ENCODE measurements around the gene CTDP1. TPM values are rescaled to one million over a fixed set of nuclear protein-coding genes. Genes with fewer than 3 reads are reported as not detected.
"Not testable (repeated sequence)": the region's sequence is repeated elsewhere in the genome, so short reads cannot be mapped to it uniquely, and the experiment has no call there.

Gene CTDP1
- total and polyA plus RNA-seq, 7 experiments from 2014 or later, result 11.6 to 75.3 (median 41.2) TPM

DNA sequence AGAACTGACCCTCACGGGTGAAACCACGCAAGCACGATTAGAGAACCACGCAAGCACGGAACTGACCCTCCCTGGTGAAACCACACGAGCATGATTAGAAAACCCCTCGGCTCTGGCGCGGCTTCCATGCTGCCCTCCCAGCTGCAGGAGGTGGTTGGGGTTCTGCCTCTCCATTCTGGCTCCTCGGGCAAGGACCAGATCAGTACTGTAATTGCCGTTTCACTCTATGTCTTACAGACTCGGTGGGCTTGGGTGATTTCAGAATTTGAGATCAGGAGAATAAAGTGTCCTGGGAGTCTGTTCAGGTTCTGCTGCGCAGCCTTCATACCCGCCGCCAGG, 59.8 kb downstream of the CTDP1 start:
- Histone ChIP-seq H3K4me3 (ENCODE audit: low read length) (no peak overlapping the region), H3K27me3 (ENCODE audit: control insufficient read depth in 2 of 2, insufficient read depth in 2 of 2, low read length in 2 of 2) (no peaks in the 10 kb centered on the region), H3K4me1 (ENCODE audit: control insufficient read depth in 2 of 2, insufficient read depth in 2 of 2, low read length in 2 of 2) (no peaks in the 10 kb centered on the region), H3K36me3 (ENCODE audit: control insufficient read depth in 2 of 3, insufficient read depth in 3 of 3, low read length in 3 of 3) (peaks cover 0 to 93% (median 13%) of the 10 kb centered on the region in 3 experiments), H3K9me3 (ENCODE audit: control insufficient read depth in 2 of 3, low read length in 3 of 3) (no peaks in the 10 kb centered on the region), H3K27ac (ENCODE audit: low read depth, low read length) (no peak overlapping the region)
- DNase-seq (no peak), ATAC-seq (no peak)
- intact Hi-C loops (cut with micrococcal nuclease), result no loop called here
- no peak overlapping the region for H3K4me3 Mint-ChIP-seq
- no peaks in the 10 kb centered on the region for H3K27me3 Mint-ChIP-seq
- no peak overlapping the region for H3K27ac Mint-ChIP-seq
- peaks cover 0 to 27% (median 1%) of the 10 kb centered on the region in 11 donors for H3K9me3 Mint-ChIP-seq
- ChIA-PET CTCF (no interaction called here), POLR2A (no interaction called here)
- peaks cover 0 to 4% (median 0%) of the 10 kb centered on the region in 7 donors for H3K4me1 Mint-ChIP-seq
- peaks cover 14 to 91% (median 58%) of the 10 kb centered on the region in 5 donors for H3K36me3 Mint-ChIP-seq

DNA sequence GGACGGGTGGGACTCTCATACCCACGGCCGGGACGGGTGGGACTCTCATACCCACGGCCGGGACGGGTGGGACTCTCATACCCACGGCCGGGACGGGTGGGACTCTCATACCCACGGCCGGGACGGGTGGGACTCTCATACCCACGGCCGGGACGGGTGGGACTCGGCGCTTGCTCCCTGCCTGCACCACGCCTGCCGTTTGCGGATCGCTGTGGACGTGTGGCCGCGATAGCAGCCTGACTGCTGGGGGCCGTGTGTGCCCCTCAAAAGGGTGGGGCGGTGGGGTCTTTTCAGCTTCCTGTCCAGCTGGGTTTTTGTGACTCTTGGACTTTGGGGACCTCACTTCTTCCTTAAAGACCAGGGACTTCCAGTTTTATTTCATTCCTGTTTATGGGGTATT, 60.4 kb downstream of the CTDP1 start:
- H3K36me3 ChIP-seq (ENCODE audit: control insufficient read depth in 2 of 3, insufficient read depth in 3 of 3, low read length in 3 of 3), result peaks cover 0 to 91% (median 13%) of the 10 kb centered on the region in 3 experiments
- H3K4me3 ChIP-seq (ENCODE audit: low read length); CTCF ChIA-PET; intact Hi-C loops (cut with micrococcal nuclease); H3K9me3 ChIP-seq (ENCODE audit: control insufficient read depth in 2 of 3, low read length in 3 of 3); DNase-seq; H3K27me3 ChIP-seq (ENCODE audit: control insufficient read depth in 2 of 2, insufficient read depth in 2 of 2, low read length in 2 of 2); H3K27ac ChIP-seq (ENCODE audit: low read depth, low read length); H3K4me1 Mint-ChIP-seq; H3K4me1 ChIP-seq (ENCODE audit: control insufficient read depth in 2 of 2, insufficient read depth in 2 of 2, low read length in 2 of 2); ATAC-seq; H3K27ac Mint-ChIP-seq; H3K27me3 Mint-ChIP-seq; POLR2A ChIA-PET; H3K4me3 Mint-ChIP-seq: not testable (repeated sequence)
- Mint-ChIP-seq H3K36me3 (peaks cover 16 to 90% (median 56%) of the 10 kb centered on the region in 5 donors), H3K9me3 (peaks cover 0 to 32% (median 1%) of the 10 kb centered on the region in 11 donors)

DNA sequence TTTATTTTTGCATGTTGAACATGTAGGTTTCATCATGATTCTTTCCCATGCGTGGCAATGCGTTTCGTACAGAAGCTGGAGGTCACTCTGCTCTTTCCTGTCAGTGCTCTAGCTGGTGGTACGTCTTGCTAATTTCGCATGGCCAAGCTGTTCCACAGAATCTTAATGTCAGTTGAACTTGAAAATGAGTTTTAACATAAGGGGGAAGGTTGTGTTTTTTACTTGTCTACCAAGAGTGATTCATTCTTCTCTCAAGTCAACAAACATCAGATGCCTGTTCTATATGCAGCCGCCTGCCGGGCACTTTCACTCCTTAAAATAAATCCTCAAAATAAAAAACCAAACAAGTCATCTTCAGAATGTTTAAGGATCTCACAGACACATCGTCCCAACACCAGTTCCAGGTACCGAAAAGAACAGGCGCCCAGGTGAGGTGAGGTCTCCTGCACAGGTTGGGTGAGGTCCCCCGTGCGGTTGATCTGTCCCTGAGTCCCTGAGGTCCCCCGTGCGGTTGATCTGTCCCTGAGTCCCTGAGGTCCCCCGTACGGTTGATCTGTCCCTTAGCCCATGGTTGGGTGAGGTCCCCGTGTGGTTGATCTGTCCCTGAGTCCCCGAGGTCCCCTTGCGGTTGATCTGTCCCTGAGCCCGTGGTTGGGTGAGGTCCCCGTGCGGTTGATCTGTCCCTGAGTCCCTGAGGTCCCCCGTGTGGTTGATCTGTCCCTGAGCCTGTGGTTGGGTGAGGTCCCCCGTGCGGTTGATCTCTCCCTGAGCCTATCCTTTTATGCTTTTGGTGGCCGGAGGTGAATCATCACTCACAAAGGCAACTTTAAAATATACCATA, 61.1 kb downstream of the CTDP1 start:
- H3K4me3 Mint-ChIP-seq, result no peak overlapping the region
- POLR2A ChIA-PET, result no interaction called here
- ATAC-seq, result no peak

DNA sequence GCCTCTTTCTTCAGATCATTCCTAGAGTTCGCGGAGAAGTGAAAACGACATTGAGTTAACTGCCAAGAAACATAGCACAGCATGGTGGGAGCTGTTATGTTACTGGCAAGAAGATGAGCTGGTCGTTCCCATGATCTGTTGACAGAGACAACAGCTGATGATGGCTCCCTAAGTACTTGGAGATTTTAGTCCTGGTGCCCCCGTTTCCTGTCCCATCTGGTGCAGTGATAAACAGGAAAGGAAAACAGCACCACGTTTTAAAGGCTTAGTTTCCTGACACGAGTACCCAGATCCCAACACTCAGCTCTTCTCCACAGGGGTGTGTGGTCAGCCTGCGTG, 61.7 kb downstream of the CTDP1 start:
- ChIA-PET CTCF (no interaction called here), POLR2A (no interaction called here)
- Histone ChIP-seq H3K4me3 (ENCODE audit: low read length) (no peak overlapping the region), H3K27ac (ENCODE audit: low read depth, low read length) (no peak overlapping the region), H3K36me3 (ENCODE audit: control insufficient read depth in 2 of 3, insufficient read depth in 3 of 3, low read length in 3 of 3) (peaks cover 0 to 78% (median 13%) of the 10 kb centered on the region in 3 experiments), H3K9me3 (ENCODE audit: control insufficient read depth in 2 of 3, low read length in 3 of 3) (no peaks in the 10 kb centered on the region), H3K4me1 (ENCODE audit: control insufficient read depth in 2 of 2, insufficient read depth in 2 of 2, low read length in 2 of 2) (no peaks in the 10 kb centered on the region), H3K27me3 (ENCODE audit: control insufficient read depth in 2 of 2, insufficient read depth in 2 of 2, low read length in 2 of 2) (no peaks in the 10 kb centered on the region)
- DNase-seq (no peak), ATAC-seq (no peak)
- peak overlapping the region in 1 of 9 donors; percentile 28 for H3K27ac Mint-ChIP-seq
- no peaks in the 10 kb centered on the region for H3K27me3 Mint-ChIP-seq
- no peak overlapping the region for H3K4me3 Mint-ChIP-seq
- H3K36me3 Mint-ChIP-seq, result peaks cover 16 to 81% (median 53%) of the 10 kb centered on the region in 5 donors
- peaks cover 0 to 32% (median 3%) of the 10 kb centered on the region in 11 donors for H3K9me3 Mint-ChIP-seq
- peaks cover 0 to 5% (median 0%) of the 10 kb centered on the region in 7 donors for H3K4me1 Mint-ChIP-seq
- intact Hi-C loops (cut with micrococcal nuclease), result no loop called here

More for the DNA sequence above, 61.1 kb downstream of the CTDP1 start:
- H3K27me3 Mint-ChIP-seq, result no peaks in the 10 kb centered on the region
- H3K4me1 Mint-ChIP-seq, result peaks cover 0 to 5% (median 0%) of the 10 kb centered on the region in 7 donors
- Histone ChIP-seq H3K36me3 (ENCODE audit: control insufficient read depth in 2 of 3, insufficient read depth in 3 of 3, low read length in 3 of 3) (peaks cover 0 to 84% (median 13%) of the 10 kb centered on the region in 3 experiments), H3K27me3 (ENCODE audit: control insufficient read depth in 2 of 2, insufficient read depth in 2 of 2, low read length in 2 of 2) (no peaks in the 10 kb centered on the region), H3K9me3 (ENCODE audit: control insufficient read depth in 2 of 3, low read length in 3 of 3) (no peaks in the 10 kb centered on the region), H3K4me3 (ENCODE audit: low read length) (no peak overlapping the region), H3K27ac (ENCODE audit: low read depth, low read length) (no peak overlapping the region), H3K4me1 (ENCODE audit: control insufficient read depth in 2 of 2, insufficient read depth in 2 of 2, low read length in 2 of 2) (no peaks in the 10 kb centered on the region)
- CTCF ChIA-PET, result no interaction called here
- H3K9me3 Mint-ChIP-seq, result peaks cover 0 to 32% (median 2%) of the 10 kb centered on the region in 11 donors
- H3K36me3 Mint-ChIP-seq, result peaks cover 16 to 84% (median 55%) of the 10 kb centered on the region in 5 donors
- H3K27ac Mint-ChIP-seq, result no peak overlapping the region
- no peak for DNase-seq
- intact Hi-C loops (cut with micrococcal nuclease), result no loop called here

DNA sequence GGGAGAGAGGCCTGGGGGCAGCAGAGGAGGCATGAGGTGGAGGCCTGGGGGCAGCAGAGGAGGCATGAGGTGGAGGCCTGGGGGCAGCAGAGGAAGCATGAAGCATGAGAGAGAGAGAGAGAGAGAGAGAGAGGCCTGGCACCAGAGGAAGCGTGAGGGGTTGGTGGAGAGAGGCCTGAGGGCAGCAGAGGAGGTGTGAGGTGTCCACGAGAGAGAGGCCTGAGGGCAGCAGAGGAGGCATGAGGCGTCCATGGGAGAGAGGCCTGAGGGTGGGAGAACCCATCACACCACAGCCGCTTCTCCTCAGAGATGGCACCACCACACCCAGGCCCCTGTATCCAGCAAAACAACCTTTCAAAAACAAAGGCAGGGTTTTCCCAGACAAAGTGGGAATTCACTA, 62.5 kb downstream of the CTDP1 start:
- H3K36me3 Mint-ChIP-seq, result peaks cover 16 to 76% (median 52%) of the 10 kb centered on the region in 5 donors

DNA sequence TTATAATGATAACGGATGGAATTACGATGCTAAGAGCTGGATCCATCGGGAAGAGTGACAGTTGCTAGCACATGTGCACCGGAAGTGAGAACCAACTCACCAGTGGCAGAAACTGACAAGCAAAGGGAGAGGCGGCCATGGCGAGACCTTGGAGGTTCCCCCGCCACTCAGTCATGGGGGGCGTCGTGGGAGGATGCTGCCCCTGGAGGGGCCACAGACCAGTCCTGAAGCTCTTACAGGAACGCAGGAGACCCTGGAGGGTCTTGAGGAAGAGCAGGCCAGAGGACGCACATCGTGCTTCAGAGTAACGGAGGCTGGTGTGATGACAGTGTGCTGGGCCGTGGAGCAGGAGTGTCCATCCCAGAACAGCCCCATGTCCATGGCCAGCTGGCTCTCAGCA, 65.0 kb downstream of the CTDP1 start:
- no peak for DNase-seq
- CTCF ChIA-PET, result no interaction called here
- no peaks in the 10 kb centered on the region for H3K9me3 ChIP-seq (ENCODE audit: control insufficient read depth in 2 of 3, low read length in 3 of 3)
- Mint-ChIP-seq H3K9me3 (peaks cover 0 to 19% (median 3%) of the 10 kb centered on the region in 11 donors), H3K36me3 (peaks cover 15 to 74% (median 36%) of the 10 kb centered on the region in 5 donors), H3K4me1 (peaks cover 0 to 8% (median 1%) of the 10 kb centered on the region in 7 donors), H3K27me3 (no peaks in the 10 kb centered on the region), H3K4me3 (no peak overlapping the region), H3K27ac (peak overlapping the region in 1 of 9 donors; percentile 43)
- no peak overlapping the region for H3K27ac ChIP-seq (ENCODE audit: low read depth, low read length)
- H3K4me1 ChIP-seq (ENCODE audit: control insufficient read depth in 2 of 2, insufficient read depth in 2 of 2, low read length in 2 of 2), result no peaks in the 10 kb centered on the region
- ATAC-seq, result no peak
- H3K27me3 ChIP-seq (ENCODE audit: control insufficient read depth in 2 of 2, insufficient read depth in 2 of 2, low read length in 2 of 2), result no peaks in the 10 kb centered on the region
- peaks cover 0 to 77% (median 15%) of the 10 kb centered on the region in 3 experiments for H3K36me3 ChIP-seq (ENCODE audit: control insufficient read depth in 2 of 3, insufficient read depth in 3 of 3, low read length in 3 of 3)
- intact Hi-C loops (cut with micrococcal nuclease), result no loop called here
- POLR2A ChIA-PET, result no interaction called here
- no peak overlapping the region for H3K4me3 ChIP-seq (ENCODE audit: low read length)

More for the DNA sequence above, 62.5 kb downstream of the CTDP1 start:
- H3K36me3 ChIP-seq (ENCODE audit: control insufficient read depth in 2 of 3, insufficient read depth in 3 of 3, low read length in 3 of 3), result peaks cover 0 to 78% (median 13%) of the 10 kb centered on the region in 3 experiments
- H3K4me3 ChIP-seq (ENCODE audit: low read length), result no peak overlapping the region
- ATAC-seq (no peak), DNase-seq (no peak)
- no peak overlapping the region for H3K27ac ChIP-seq (ENCODE audit: low read depth, low read length)
- Mint-ChIP-seq H3K27me3 (no peaks in the 10 kb centered on the region), H3K4me3 (no peak overlapping the region), H3K9me3 (peaks cover 0 to 27% (median 3%) of the 10 kb centered on the region in 11 donors), H3K27ac (peak overlapping the region in 2 of 9 donors; percentile 55 to 69), H3K4me1 (peaks cover 0 to 5% (median 0%) of the 10 kb centered on the region in 7 donors)
- no peaks in the 10 kb centered on the region for H3K27me3 ChIP-seq (ENCODE audit: control insufficient read depth in 2 of 2, insufficient read depth in 2 of 2, low read length in 2 of 2)
- POLR2A ChIA-PET, result no interaction called here
- no peaks in the 10 kb centered on the region for H3K4me1 ChIP-seq (ENCODE audit: control insufficient read depth in 2 of 2, insufficient read depth in 2 of 2, low read length in 2 of 2)
- intact Hi-C loops (cut with micrococcal nuclease), result no loop called here
- CTCF ChIA-PET, result no interaction called here
- no peaks in the 10 kb centered on the region for H3K9me3 ChIP-seq (ENCODE audit: control insufficient read depth in 2 of 3, low read length in 3 of 3)

DNA sequence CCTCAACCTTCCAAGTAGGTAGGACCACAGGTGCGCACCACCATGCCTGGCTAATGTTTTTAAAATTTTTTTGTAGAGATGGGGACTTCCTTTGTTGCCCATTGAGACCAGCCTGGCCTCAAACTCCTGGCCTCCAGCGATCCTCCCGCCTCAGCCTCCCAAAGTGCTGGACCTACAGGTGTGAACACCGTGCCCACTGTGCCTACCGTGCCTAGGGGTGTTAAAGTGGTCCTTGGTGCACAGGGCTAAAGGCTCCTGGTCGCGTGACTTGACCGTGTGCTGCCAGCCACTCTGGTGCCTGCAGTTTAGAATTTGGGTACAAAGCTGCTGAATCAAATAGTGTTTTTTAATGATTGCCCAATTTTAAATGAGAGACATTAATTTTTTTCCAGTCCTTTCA, 67.1 kb downstream of the CTDP1 start:
- Histone ChIP-seq H3K27ac (ENCODE audit: low read depth, low read length) (no peak overlapping the region), H3K36me3 (ENCODE audit: control insufficient read depth in 2 of 3, insufficient read depth in 3 of 3, low read length in 3 of 3) (peaks cover 0 to 69% (median 9%) of the 10 kb centered on the region in 3 experiments), H3K4me1 (ENCODE audit: control insufficient read depth in 2 of 2, insufficient read depth in 2 of 2, low read length in 2 of 2) (no peaks in the 10 kb centered on the region), H3K9me3 (ENCODE audit: control insufficient read depth in 2 of 3, low read length in 3 of 3) (no peaks in the 10 kb centered on the region), H3K27me3 (ENCODE audit: control insufficient read depth in 2 of 2, insufficient read depth in 2 of 2, low read length in 2 of 2) (no peaks in the 10 kb centered on the region), H3K4me3 (ENCODE audit: low read length) (no peak overlapping the region)
- Mint-ChIP-seq H3K4me3 (no peak overlapping the region), H3K9me3 (peaks cover 0 to 19% (median 3%) of the 10 kb centered on the region in 11 donors), H3K36me3 (peaks cover 9 to 69% (median 32%) of the 10 kb centered on the region in 5 donors), H3K27ac (no peak overlapping the region), H3K27me3 (no peaks in the 10 kb centered on the region), H3K4me1 (peaks cover 0 to 12% (median 4%) of the 10 kb centered on the region in 7 donors)
- ChIA-PET POLR2A (no interaction called here), CTCF (no interaction called here)
- DNase-seq, result peak in 1 of 9 donors; percentile 14
- ATAC-seq, result no peak
- intact Hi-C loops (cut with micrococcal nuclease), result no loop called here

Data from naive thymus-derived CD4-positive, alpha-beta T cell (primary cell).